Kidney capillary endothelial cell (primary cell): ENCODE data around the gene CUEDC1.

Source experiments
- DNase-seq: peaks from one replicate; pipeline ENCODE4 v3.0.0-alpha.2; 2018; ENCODE audit warnings: low spot score

Gene CUEDC1

DNA sequence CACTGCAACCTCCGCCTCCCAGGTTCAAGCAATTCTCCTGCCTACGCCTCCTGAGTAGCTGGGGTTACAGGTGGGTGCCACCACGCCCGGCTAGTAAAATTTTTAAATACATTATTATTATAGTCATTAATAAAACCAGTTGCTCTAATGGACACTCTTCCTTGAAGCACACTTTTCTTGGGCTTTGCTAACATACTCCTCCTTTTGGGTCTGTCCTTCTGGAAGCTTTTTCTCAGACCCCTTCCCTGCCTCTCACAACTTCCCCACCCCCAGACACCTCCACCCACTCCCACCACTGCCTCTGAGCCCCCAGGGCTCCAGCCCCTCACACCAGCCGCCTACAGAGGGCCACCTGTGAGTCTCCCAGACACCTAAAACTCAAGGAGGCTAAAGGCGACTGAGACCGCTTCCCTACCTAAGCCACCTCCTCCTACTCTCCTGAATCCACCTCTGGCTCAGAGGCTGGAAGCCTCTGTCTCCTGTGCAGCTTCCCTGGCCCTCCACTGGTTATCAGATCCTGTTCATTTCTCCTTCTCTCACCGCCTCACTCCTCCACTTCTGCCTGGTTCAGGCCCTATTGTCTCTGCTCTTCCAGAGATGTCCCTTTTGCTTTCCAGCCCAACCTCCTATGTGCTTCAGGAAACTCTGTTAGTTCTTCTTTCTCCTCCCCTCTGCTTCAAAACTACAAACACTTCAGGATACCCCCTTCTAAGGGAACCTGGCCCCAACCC is 2.1 kb upstream of the CUEDC1 start:
- DNase-seq: no peak

DNA sequence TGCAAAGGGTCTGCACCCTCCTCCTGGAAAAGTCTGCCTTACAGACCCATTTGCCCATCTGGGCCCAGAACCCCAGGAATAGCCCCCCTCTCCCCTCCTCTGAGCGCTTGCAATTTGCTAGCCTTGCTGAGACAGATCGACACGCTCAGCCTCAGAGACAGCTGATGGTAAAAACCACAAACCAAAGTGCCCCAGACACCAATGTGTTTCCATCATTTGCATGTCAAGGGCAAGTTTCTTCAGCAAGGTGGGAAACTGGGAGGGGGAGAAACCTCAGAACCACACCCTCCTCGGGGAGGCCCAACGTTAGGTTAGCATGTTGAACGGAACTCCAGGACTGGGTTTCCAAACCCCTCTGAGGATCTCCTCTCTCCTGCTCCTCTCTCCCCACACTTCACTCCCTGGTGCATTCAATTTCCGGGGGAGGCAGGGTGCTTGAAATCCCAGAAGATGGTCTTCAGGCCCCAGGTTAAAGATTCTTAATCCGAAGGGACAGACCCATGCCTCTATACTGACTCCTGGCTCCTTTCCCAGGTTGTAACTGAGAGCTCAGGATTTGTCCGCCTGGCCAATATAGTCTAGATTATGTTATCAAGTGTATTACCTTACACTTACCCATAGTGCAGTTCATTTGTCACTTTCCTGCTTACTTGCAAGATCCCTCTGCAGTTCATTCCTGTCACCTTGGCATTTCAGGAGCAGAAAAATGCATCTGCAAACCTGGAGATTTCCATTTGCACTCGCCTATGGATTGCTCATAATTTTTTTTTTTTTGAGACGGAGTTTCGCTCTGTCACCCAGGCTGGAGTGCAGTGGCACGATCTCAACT is 1.3 kb upstream of the CUEDC1 start:
- no peak for DNase-seq

DNA sequence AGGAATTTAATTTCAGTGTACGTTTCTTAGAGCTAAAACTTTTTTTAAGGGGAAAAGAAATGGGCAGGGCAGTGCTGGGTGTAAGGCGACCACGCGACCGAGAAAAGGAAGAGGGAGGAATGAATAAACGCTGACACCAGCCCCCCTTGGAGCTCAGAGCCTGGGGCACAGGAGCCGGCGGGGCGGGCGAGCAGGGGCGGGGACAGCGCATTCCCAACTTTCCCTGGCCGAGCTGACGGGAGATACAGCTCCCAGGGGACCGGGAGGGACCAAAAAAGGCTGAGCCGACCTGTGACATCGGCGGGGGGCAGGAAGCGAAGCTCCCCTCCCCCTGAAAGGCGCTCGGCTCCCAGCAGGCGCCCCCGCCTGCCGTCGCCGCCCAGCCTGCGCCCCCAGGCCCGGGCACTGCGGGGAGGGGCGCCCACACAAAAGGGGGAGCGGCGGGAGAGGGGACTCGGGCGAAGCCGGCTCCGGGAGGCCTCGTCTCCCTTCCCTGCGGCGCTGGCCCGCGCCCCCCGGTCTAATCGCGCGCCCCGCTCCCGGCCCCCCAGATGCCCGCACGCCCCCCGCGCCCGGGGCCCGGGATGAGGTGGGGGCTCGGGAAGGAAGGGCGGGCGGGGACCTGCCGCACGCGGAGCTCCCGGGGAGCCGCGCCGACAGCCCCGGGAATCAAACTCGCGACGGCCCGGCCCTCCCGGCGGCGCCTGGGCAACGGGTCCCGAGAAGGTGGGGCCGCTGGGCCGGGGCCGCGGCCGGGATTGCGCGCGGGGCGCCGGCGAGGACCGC is 622 bp downstream of the CUEDC1 start:
- DNase-seq: no peak

DNA sequence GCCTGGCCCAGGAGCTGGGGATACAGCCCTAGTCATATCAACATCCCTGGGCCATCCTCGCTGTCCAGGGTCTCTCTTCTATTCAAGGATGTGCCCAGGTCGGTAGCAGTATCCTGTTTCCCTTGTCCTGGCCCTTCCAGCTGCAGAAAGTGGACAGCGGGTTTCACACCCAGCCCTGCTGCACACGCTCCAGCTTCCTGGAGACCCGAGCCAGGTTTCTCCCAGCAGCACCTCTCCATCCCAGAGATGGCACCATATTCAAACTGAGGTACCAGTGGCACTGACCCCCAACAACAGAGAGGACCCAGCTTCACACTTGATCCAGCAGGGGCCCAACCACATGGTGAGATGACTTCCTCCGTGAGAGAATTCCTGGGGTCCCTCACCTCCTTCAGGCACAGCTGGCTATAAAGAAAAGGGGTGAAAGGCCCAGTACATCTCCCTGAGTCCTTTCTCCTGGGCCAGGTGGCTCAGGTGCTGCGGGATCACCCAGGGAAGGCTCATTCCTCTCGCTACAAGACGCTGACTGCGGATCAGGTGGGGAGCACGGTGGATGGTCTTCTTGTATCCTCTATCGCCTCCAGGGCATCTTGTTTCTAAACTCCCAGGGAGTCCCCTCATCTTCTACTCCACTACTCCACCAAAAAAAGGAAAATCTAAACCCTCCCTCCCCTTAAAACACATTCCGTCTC is 1.4 kb downstream of the CUEDC1 start:
- no peak for DNase-seq

DNA sequence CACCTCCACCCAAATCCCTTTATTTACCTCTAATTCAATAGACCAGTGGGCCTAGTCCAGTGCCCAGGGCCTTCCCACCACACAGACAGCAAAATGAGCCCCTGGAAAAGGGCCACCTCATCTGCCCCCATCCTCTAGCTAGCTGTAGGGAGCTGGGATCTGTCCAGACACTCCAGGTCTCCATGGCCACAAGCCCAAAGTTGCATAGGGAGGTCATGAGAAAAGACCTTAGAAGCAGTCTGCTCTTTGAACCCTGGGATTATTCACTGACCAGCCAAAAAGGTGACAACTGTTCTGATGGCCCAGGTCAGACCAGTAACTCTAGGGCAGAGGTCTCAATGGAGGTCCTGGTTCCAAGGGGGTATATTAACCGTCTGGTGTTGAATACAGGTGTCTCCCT is 2.0 kb downstream of the CUEDC1 start:
- no peak for DNase-seq

DNA sequence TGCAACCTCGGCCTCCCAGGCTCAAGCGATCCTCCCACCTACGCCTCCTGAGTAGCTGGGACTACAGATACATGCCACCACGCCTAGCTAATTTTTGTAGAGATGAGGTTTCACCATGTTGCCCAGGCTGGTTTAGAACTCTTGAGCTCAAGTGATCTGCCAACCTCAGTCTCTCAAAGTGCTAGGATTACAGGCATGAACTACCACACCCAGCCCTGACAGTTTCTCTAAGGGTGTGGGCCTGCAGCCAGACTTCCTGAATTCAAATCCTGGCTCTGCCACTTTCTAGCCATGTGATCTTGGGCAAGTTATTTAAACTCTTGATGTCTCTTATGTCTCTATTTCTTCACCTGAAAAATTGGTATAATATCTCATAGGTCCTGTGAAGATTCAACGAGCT is 5.6 kb downstream of the CUEDC1 start:
- no peak for DNase-seq

DNA sequence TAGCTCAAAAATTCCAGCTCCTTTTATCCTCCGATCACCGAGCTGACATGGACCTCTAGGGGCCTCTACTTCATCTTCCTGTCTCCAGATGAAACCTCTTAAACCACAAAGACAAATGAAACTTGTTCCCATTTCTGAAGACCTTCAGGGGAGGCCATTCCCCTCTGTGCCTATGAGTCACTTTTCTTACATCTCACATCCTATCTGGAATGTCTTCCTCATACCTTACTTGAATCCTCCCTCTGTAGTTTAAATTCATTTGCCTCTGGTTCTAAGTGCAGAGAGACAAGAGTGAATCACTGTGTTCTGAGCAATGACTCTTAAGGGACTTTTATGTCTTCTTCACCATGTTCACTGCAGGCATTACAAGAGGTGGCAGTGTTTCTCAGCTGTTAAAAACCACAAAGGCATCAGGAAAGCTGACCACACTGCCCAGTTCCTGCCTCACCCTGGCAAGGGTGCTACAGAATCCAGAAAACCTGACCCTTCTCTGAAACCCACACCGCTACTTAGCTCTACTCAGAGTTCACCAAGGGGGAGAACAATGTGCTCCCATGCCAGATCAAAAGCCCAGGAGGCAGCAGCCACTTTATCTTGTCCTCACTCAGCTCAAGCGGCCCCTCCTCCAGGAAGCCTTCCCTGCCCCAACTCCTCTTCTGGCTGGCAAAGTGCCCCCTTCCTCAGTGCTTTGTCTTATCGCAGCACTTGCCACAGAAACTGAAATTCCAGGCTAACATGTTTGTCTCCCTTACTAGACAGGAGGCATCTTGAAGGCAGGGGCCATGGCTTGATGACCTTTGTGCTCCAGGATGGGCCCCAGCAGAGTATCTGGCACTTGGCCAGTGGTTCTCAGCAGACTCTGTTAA is 6.4 kb downstream of the CUEDC1 start:
- peak; percentile 75 for DNase-seq

DNA sequence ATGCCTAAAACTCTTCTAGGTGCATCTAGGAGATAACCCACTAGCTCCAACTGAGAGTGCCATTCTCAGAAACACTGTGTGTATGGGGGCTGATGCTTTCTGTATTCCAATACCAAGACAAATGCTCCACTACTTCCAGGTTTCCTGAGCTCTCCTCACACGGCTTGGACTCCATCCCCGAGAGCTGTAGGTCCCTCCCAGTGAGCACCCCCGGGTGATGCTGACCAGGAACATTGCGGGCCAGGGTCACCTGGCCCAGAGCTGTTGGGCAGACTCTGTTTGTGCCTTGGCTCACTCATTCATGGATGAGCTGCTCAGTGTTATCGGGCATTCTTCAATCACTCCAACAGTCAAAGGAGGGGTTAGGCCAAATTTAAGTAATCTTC is 7.0 kb downstream of the CUEDC1 start:
- DNase-seq: no peak

DNA sequence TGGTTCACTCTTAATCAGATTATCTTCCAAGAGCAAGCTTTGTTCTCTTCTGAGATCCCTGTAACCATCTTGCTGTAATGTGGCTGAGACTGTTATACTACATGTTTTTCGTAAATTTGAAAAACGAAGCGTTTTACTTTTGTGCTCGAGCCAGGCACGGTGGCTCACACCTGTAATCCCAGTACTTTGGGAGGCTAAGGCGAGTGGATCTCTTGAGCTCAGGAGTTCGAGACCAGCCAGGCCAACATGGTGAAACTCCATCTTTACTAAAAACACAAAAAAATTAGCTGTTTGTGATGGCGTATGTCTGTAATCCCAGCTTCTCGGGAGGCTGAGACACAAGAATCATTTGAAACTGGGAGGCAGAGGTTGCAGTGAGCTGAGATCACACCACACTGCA is 7.8 kb downstream of the CUEDC1 start:
- no peak for DNase-seq

DNA sequence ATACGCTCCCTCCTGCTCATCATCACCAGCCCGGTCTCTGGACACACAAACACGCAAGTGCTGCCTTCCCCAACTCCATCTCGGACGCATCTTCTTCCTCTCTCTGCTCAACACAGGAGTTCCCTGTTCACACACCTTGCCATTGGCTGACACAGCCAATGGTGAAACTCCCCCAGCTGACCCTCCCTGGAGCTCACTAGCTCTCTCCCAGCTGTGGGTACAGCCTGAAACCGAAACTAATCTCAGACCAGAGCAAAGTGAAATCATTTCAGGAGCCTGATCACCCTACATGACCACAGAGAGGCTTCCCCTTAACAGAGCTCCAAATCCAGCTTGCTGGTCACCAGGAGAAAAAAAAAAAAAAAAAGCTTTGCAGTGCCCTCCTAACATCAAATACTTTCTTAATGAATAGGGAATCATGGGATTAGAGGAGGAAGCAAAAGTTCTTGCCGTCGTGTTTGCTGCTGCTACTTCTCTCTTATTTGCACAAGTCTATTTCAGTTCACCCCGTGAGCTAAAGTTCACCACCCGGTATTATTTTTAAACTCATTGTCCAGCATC is 8.3 kb downstream of the CUEDC1 start:
- DNase-seq: no peak

DNA sequence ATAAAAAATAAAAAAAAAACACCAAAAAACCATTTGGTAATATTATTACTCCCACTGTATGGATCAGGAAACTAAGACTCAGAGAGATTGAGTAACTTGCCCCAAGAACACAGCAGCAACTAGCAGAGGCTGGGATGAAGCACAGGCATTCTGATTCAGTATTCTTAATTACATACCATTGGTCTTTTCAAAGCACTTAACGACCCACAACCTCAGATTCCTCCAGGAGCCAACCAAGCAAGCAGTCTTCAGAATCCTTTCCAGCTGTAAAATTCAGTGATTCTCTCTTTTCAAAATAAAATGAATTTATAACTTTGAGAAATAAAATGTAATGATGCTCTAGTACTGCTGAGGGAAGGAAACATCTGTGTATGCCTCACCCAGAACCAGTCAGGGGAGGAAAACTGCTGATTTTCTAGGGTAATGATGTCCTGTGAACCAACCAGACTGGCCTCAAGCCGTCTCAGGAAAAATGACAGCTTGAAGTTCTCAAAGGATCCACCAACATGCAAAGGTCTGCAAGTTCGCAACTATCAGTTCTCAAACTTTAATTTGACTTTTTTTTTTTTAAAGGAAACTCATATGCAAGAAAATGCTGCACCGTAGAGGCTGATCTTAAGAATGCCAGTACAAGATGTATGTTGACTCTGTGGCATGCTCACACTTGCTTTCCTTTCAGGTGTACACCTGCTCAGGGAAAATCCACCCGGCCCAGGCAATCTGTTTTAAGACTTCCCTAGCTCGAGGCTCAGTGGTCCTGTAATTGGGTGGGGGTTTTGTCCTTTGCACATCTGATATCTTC is 9.0 kb downstream of the CUEDC1 start:
- no peak for DNase-seq

DNA sequence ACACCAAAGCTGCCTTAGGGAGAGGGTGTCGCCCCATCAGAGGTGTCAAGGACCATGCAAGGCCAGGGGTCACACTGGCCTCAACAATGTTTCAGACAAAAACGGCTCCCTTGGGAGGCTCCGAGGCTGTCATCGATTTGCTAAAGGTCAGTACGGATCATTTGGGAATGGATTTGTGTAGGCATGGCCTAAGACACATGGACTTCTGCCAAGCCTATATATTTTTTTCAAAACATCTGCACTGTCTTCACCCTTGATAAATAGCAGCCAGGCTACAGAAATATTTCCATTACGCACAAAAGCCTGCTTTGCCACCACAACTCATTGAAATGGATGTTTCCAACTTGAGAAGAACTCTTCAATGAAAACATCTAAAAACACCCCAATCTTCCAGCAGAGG is 10.3 kb downstream of the CUEDC1 start:
- DNase-seq: no peak

DNA sequence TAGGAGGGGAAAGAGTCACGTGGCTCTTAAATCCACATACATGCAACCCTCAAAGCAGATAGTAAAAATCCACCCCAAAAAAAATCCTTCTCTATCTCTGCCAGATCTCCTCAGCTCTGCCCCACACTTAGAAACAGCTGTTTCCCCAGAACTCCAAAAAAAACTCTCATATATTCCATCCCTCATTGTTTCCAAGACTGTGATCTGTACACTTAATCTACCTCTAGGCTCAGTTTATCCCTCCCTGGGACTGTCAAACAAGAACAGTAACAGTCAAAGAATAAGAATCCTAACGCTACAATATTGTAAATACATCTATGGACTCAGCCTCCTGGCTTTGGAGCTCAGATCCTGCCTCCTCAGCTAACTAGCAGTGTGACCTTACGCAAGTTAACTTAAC is 11.6 kb downstream of the CUEDC1 start:
- DNase-seq: no peak

DNA sequence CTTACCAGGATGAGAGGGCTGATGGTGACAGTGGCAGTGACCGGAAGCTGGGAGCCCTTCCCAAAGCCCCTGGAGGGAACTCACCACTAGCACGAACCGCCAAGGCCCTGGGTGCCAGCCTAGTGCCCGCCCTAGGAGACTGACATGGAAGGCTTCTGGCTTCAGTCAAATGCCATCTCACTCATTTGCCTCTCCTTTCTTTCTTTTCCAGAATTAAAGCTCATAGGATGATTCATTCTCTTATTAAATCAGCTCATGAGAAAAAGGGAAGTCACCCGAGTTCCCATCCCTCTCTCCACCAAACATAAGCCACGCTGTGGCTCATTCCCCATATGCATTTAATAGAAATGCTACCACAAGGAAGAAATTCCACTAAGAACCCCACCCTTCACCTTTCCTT is 12.1 kb downstream of the CUEDC1 start:
- DNase-seq: no peak

DNA sequence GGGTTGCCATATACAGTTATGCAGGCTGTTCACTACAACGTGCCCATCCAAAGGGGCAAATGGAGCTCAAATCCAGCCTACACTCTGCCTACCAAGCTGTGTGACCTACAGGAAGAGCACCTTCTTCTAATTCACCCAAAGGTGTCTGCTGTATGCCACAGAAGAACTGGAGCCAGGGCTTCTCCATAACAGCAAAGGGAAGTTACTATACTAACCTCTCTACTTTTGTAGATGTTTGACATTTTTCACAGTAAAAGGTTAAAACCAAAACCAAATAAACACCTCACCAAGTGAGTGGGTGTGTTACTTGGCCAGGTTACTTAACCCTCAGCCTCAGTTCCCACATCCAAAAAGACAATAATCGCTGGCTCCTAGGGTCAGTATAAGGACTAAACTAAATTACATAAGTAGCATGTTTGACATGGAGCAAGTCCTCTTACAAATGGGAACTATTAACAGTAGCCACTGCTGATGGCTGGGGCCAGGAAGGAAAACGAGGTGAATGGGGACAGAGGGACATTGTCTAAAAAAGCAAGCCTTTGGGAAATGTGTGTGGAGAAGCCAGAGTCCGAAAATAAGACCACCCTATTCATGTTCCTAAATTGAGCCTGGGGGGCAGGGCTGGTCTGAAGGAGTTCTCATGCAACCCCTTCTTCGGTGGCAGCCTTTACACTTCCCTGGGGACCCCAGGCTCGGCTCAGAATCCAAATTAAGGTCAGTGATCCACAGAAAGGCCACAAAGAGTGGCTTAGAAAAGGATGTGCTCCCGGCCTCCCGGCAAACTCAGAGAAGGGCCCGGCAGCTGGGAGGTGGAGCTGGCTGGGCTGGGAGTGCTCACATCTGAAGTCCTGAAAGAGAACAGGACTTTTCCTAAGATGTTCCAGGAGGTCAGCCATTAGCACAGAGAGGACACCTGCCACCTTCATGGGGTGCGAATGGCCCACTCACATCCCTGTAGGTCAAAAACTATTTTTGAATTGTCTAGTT is 13.5 kb downstream of the CUEDC1 start:
- no peak for DNase-seq

DNA sequence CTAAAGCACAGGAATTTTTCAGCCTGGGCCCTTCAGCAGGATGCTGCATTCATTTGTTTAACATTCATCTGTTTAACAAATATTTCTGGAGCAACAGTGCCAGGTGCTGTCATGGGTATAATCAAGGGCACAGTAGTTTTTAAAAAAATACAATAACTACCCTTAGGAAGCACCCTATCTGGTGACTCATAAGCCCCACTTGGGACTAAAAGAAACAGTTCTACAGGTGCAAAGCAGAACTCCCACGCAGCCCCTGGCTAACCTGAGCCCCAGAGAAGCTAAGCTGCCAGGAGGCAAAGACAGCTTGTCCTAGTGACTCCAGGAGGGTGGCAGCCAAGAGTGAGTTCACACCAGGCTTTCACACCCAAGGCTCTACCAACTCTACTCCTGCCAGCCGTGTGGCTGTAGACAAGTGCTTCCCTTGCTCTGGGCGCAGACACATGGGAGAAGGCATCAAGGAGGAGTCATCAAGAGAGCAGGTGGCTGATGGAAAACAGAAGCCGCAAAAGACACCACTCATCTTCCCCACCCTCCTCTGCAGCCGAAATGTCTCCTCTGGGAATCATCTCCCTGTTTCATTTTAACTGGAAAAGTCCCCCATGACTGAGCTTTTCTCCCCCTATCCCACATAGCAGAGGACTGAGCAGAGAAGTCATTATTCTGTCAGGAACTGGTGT is 14.4 kb downstream of the CUEDC1 start:
- no peak for DNase-seq

DNA sequence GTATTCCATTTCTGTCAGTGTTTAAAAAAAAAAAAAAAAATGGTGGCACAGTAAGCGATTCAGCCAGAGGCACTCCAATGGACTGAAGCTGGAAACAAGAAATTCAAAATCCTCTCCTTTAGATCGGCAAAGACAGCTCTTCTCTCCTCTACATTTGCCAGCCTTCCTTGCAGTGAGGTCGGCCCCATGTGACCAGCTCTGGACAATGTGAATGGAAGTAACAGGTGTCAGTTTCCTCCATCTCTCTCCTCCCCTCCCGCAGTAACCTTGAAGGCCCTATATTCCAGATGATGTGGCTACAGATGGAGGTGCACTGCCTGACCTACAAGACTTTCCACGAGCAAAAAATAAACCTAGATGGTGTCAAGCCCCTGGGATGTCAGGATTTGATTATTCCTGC is 15.0 kb downstream of the CUEDC1 start:
- DNase-seq: no peak

DNA sequence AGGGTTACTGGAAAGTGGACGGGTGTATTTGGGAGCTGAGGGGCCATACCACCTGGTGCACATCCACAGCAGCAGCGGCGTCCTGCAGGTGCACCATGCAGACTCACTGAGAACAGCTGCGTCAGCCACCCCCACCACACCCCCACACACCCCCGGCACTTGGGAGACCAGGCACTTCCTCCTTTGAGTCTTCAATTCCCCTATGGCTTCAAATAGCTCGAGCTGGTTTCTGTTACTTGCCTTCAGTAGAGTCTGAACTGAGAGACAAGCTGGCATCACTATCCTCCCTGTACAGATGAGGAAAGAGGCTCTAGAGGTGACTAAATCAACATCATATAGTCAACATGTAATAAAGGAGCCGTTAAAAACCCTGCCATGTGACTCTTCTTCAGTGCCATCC is 15.4 kb downstream of the CUEDC1 start:
- DNase-seq: no peak
